GM19023 (cell line): ENCODE results near the gene ANKRD36C.
"Not testable (repeated sequence)": the region's sequence is repeated elsewhere in the genome, so short reads cannot be mapped to it uniquely, and the experiment has no call there.

Source experiments
- ATAC-seq: cut with Tn5 transposase; IDR thresholded peaks from one replicate; pipeline ENCODE4 v1.9.1; 2021; ENCODE audit warnings: mild to moderate bottlenecking, moderate library complexity; ENCODE audit not compliant: unreplicated experiment

Gene ANKRD36C

GRCh38 chr2:95991351-95992094, at the start of gene ANKRD36C:
TSS of gene ANKRD36C (minus strand) at chr2:95991824. CDS start at chr2:95991708, 116 bp downstream.
- ATAC-seq, result peak; percentile 92

GRCh38 chr2:96035554-96035953, 43.9 kb upstream of the ANKRD36C start:
- ATAC-seq, result not testable (repeated sequence)

- ATAC-seq, result not testable (repeated sequence)
Measured at GRCh38 chr2:96034792-96035191, 43.2 kb upstream of the ANKRD36C start, which contains the start of gene GPAT2. TSS of gene GPAT2 (minus strand) at chr2:96034916. CDS start at chr2:96032359, 2,557 bp downstream.

GRCh38 chr2:96033997-96034396, 42.4 kb upstream of the ANKRD36C start:
- not testable (repeated sequence) for ATAC-seq

GRCh38 chr2:96027725-96028325, 36.2 kb upstream of the ANKRD36C start:
- not testable (repeated sequence) for ATAC-seq

GRCh38 chr2:96025755-96026154, 34.1 kb upstream of the ANKRD36C start:
- ATAC-seq, result not testable (repeated sequence)

- no peak for ATAC-seq
Measured at GRCh38 chr2:96025194-96025492, 33.5 kb upstream of the ANKRD36C start.

- ATAC-seq, result no peak
Measured at GRCh38 chr2:96024336-96025193, 32.9 kb upstream of the ANKRD36C start.

- not testable (repeated sequence) for ATAC-seq
Measured at GRCh38 chr2:96023701-96024100, 32.1 kb upstream of the ANKRD36C start.

- ATAC-seq, result peak; percentile 72
Measured at GRCh38 chr2:96022701-96023447, 31.2 kb upstream of the ANKRD36C start.

- not testable (repeated sequence) for ATAC-seq
Measured at GRCh38 chr2:96022126-96022525, 30.5 kb upstream of the ANKRD36C start.

GRCh38 chr2:96021142-96021541, 29.5 kb upstream of the ANKRD36C start:
- ATAC-seq, result not testable (repeated sequence)

- ATAC-seq, result not testable (repeated sequence)
Measured at GRCh38 chr2:96019909-96020590, 28.4 kb upstream of the ANKRD36C start.

GRCh38 chr2:96016321-96016720, 24.7 kb upstream of the ANKRD36C start:
- not testable (repeated sequence) for ATAC-seq

GRCh38 chr2:96012792-96013264, 21.2 kb upstream of the ANKRD36C start:
- not testable (repeated sequence) for ATAC-seq

GRCh38 chr2:96012086-96012791, 20.6 kb upstream of the ANKRD36C start:
- not testable (repeated sequence) for ATAC-seq

GRCh38 chr2:96011129-96011455, 19.5 kb upstream of the ANKRD36C start:
- ATAC-seq, result peak; percentile 10

GRCh38 chr2:96010320-96011128, 18.9 kb upstream of the ANKRD36C start:
- peak; percentile 99 for ATAC-seq

- ATAC-seq, result not testable (repeated sequence)
Measured at GRCh38 chr2:96009833-96010232, 18.2 kb upstream of the ANKRD36C start.
